Naive thymus-derived CD4-positive, alpha-beta T cell (primary cell): ENCODE measurements around the gene HOXA10. TPM values are rescaled to one million over a fixed set of nuclear protein-coding genes. Genes with fewer than 3 reads are reported as not detected.

ENCODE experiments used
- ATAC-seq: fragments of 150-1000 bp; cut with Tn5 transposase; 2 replicates; pipeline ENCODE4 v1.10.0; 2021; ENCODE audit warnings: mild to moderate bottlenecking, moderate library complexity
- CTCF ChIA-PET: fragments of 350-600 bp; sonication (Branson Sonifier 250); formaldehyde crosslinking; loops from one replicate; lab custom pipeline; 2021; ENCODE audit warnings: antibody characterized with exemption; lab: Charles Lee
- POLR2A ChIA-PET: fragments of 350-600 bp; sonication (Branson Sonifier 250); formaldehyde crosslinking; loops from one replicate; lab custom pipeline; 2021; ENCODE audit warnings: antibody characterized with exemption, inconsistent platforms; lab: Charles Lee
- DNase-seq, 9 donors: peaks; one replicate each; pipeline versions ENCODE4 v3.0.0 to v3.0.0-alpha.2; 2020 to 2022; ENCODE audit warnings: mixed read lengths in 1 of 9
- H3K27ac ChIP-seq: one replicate; pipeline ENCODE4 v1.7.0; 2013; ENCODE audit warnings: mild to moderate bottlenecking, low read depth, low read length, moderate library complexity
- H3K27me3 ChIP-seq, 2 donors: one replicate each; pipeline ENCODE4 v1.7.0; 2013; ENCODE audit warnings: low read length in 2 of 2, mild to moderate bottlenecking in 2 of 2, moderate library complexity in 2 of 2; ENCODE audit not compliant: control insufficient read depth in 2 of 2, insufficient read depth in 2 of 2
- H3K36me3 ChIP-seq, 3 experiments: 1 replicate in 2 of 3; 2 replicates in 1 of 3; pipeline ENCODE4 v1.7.0; 2013; ENCODE audit warnings: low read length in 3 of 3, mild to moderate bottlenecking in 3 of 3, moderate library complexity in 1 of 3; ENCODE audit not compliant: insufficient read depth in 3 of 3, control insufficient read depth in 2 of 3
- H3K4me1 ChIP-seq, 2 donors: one replicate each; pipeline ENCODE4 v1.7.0; 2013; ENCODE audit warnings: low read length in 2 of 2, mild to moderate bottlenecking in 2 of 2, moderate library complexity in 1 of 2; ENCODE audit not compliant: control insufficient read depth in 2 of 2, insufficient read depth in 2 of 2
- H3K4me3 ChIP-seq: 2 replicates; pipeline ENCODE4 v1.7.0; 2013; ENCODE audit warnings: mild to moderate bottlenecking, low read length
- H3K9me3 ChIP-seq, 3 experiments: 1 replicate in 2 of 3; 2 replicates in 1 of 3; pipeline ENCODE4 v1.7.0; 2013; ENCODE audit warnings: low read length in 3 of 3; ENCODE audit not compliant: control insufficient read depth in 2 of 3
- H3K27ac Mint-ChIP-seq, 9 donors: one replicate each; pipeline ENCODE4 v1.8.0; 2020 to 2022; ENCODE audit warnings: mixed read lengths in 9 of 9, mild to moderate bottlenecking in 8 of 9, moderate library complexity in 5 of 9, inconsistent platforms in 2 of 9
- H3K27me3 Mint-ChIP-seq, 5 donors: one replicate each; pipeline ENCODE4 v1.8.0; 2021 to 2022; ENCODE audit warnings: mixed read lengths in 5 of 5, mild to moderate bottlenecking in 1 of 5
- H3K36me3 Mint-ChIP-seq, 5 donors: one replicate each; pipeline ENCODE4 v1.8.0; 2020 to 2022; ENCODE audit warnings: mixed read lengths in 5 of 5, mild to moderate bottlenecking in 3 of 5, inconsistent platforms in 1 of 5
- H3K4me1 Mint-ChIP-seq, 7 donors: one replicate each; pipeline ENCODE4 v1.8.0; 2020 to 2022; ENCODE audit warnings: mixed read lengths in 7 of 7, mild to moderate bottlenecking in 3 of 7, inconsistent platforms in 1 of 7
- H3K4me3 Mint-ChIP-seq, 10 donors: one replicate each; pipeline ENCODE4 v1.8.0; 2020 to 2022; ENCODE audit warnings: mild to moderate bottlenecking in 10 of 10, mixed read lengths in 10 of 10, moderate library complexity in 6 of 10, inconsistent platforms in 2 of 10
- H3K9me3 Mint-ChIP-seq, 11 donors: one replicate each; pipeline ENCODE4 v1.8.0; 2020 to 2022; ENCODE audit warnings: mixed read lengths in 11 of 11, mild to moderate bottlenecking in 4 of 11, inconsistent platforms in 1 of 11, moderate library complexity in 1 of 11
- intact Hi-C, 2 donors: fragments of 100-400 bp; cut with micrococcal nuclease; formaldehyde crosslinking; loops; one replicate each; pipeline ENCODE4 v1.15.1; 2023
- polyA plus RNA-seq, 2 donors: library from polyadenylated mRNA; unstranded; fragments of 300-500 nt; fragmentation: Illumina TruSeq; gene quantifications; one replicate each; pipeline ENCODE4 v1.2.3, GENCODE V29; 2021
- total RNA-seq, 6 experiments: library from RNA in 5 of 6; stranded (reverse) in 5 of 6; gene quantifications; 1 replicate in 5 of 6; 2 replicates in 1 of 6; pipeline ENCODE4 v1.2.3 and lab custom pipeline; 2021 to 2026

Gene HOXA10
- total and polyA plus RNA-seq, 7 experiments from 2014 or later, result 0.66 TPM; not detected in 6

DNA sequence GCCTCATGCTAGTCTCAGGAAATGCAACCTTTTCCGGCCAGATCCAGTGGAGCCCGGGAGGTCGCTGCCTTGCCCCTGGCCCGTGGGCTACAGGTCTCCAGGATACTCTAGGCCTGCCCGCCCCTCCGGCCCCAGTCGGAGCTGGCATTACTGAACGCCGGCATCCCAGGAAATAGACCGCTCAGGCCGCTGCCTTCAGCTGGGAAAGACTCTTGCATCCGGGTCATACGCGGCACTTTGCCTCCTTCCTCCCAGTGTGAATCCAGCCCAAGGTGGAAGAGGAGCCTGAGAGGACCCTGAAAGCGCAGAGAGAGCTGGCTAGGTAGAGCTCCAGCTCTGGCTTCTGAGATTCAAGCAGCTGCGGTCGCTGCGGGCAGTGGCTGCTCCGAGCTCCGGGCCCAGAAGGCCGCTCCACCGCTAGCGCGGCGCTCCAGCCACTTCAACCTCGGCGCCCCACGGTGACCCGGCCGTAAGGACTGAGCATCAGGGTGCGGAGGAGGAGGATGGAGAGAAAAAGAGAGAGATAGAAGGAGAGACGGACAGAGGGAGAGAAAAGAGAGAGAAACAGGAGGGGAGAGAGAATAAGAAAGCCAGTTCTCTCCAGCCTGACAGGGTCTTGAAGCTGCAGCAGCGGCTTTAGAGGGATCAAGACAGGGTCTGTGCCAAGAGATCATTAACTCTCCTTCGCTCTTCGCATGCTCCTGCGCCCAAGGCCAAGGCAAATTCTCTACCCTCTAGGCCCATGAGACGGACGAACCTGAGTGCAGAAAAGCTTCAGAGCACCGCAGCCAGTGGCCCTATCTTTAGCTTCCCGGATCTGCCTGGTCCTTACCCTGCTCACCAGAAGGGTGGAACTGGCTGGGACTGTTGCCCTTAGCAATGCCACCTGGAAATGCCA lies 1.8 kb upstream of the HOXA10 start:
- DNase-seq (no peak), ATAC-seq (no peak)
- peaks cover 63 to 77% (median 69%) of the 10 kb centered on the region in 5 donors for H3K27me3 Mint-ChIP-seq
- CTCF ChIA-PET, result interaction anchor here (0.9 to 2.7 kb wide), 2 partner anchors 11 to 27 kb away, joined by 4 to 8 read pairs; no protein-coding TSS in a partner anchor
- intact Hi-C loops, result no loop called here
- H3K27ac ChIP-seq, result no peak overlapping the region
- H3K27me3 ChIP-seq, result peaks cover 23 to 62% of the 10 kb centered on the region in 2 donors
- peaks cover 16 to 29% (median 21%) of the 10 kb centered on the region in 7 donors for H3K4me1 Mint-ChIP-seq
- no peaks in the 10 kb centered on the region for H3K36me3 Mint-ChIP-seq
- H3K4me1 ChIP-seq, result peaks cover 16 to 20% of the 10 kb centered on the region in 2 donors
- POLR2A ChIA-PET, result no interaction called here
- peaks cover 0 to 9% (median 2%) of the 10 kb centered on the region in 11 donors for H3K9me3 Mint-ChIP-seq
- no peak overlapping the region for H3K4me3 Mint-ChIP-seq
- H3K36me3 ChIP-seq, result no peaks in the 10 kb centered on the region
- no peaks in the 10 kb centered on the region for H3K9me3 ChIP-seq
- no peak overlapping the region for H3K27ac Mint-ChIP-seq
- no peak overlapping the region for H3K4me3 ChIP-seq

DNA sequence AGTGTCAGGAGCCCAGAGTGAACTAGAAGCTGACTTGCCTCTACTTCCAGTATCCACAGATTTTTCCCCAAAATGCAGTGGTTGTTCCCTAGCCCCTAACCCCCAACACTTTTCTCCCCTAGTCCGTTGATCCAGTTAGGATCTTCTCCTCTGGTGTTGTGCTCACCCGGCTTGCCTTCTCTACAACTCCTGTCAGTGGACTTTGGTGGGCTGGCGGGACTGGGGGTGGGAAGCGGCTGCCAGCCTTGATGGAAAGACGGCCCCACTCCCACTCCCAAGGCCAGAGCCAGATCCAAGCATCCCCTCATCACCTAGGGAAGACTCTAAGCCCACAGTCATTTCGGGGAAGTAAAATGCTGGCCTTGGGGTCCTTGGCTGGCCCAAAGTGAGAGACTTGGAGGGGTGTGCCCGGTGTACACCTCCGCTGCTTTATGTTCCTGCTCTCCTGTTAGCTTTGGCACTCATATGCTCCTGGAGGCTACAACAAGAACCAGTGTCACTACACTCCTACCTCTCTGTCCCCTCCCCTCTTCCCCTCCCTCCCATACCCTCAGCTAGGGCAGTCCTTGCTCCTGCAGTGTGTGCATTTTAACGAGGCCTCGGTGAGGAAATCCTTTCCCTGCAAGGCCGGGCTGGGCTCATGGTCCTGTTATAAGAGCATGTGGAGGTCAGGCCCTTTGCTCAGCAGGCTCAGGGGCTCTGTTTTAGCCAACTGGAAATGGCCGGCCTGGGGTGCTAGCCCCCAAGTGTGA lies 930 bp upstream of the HOXA10 start:
- H3K4me3 ChIP-seq, result no peak overlapping the region
- Mint-ChIP-seq H3K4me3 (peak overlapping the region in 9 of 10 donors; percentile 14 to 75 (median 54)), H3K4me1 (peaks cover 13 to 34% (median 22%) of the 10 kb centered on the region in 7 donors), H3K27ac (peak overlapping the region in 3 of 9 donors; percentile 44 to 66 (median 57)), H3K36me3 (no peaks in the 10 kb centered on the region), H3K9me3 (peaks cover 0 to 13% (median 2%) of the 10 kb centered on the region in 11 donors), H3K27me3 (peaks cover 66 to 80% (median 74%) of the 10 kb centered on the region in 5 donors)
- H3K27me3 ChIP-seq, result peaks cover 29 to 62% of the 10 kb centered on the region in 2 donors
- ATAC-seq (no peak), DNase-seq (no peak)
- no peaks in the 10 kb centered on the region for H3K9me3 ChIP-seq
- no peaks in the 10 kb centered on the region for H3K36me3 ChIP-seq
- ChIA-PET CTCF (no interaction called here), POLR2A (interaction anchor here (1.1 kb wide), 1 partner anchor 24 kb away, joined by 4 read pairs; no protein-coding TSS in a partner anchor)
- intact Hi-C loops, result loop anchor here in 1 of 2 donors (1.0 to 5.0 kb wide), 2 partner anchors 9 to 973 kb away; partner anchors contain the start of genes CBX3 and HNRNPA2B1
- peaks cover 16 to 20% of the 10 kb centered on the region in 2 donors for H3K4me1 ChIP-seq
- no peak overlapping the region for H3K27ac ChIP-seq

DNA sequence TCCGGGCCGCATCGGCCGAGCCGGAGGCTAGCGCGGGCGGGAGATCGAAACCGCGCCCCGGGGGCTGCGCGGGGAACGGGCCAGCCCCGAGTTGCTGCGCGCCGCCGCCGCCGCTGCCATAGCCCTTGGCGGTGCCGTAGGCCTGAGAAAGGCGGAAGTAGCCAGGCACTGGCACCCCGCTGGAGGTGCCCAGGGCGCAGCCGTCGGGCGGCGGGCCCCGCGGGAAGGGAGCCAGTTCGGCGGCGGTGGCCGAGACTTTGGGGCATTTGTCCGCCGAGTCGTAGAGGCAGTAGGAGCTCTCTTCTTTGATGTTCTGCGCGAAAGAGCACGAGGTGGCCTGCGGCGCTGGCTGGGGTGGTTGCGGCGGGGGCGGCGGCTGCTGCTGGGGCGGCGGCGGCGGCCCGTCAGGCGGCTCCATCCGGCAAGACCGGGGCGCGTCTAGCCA lies 587 bp downstream of the HOXA10 start:
- CTCF ChIA-PET, result interaction anchor here (0.9 kb wide), 1 partner anchor 9 kb away, joined by 4 read pairs; no protein-coding TSS in a partner anchor
- ATAC-seq, result peak; percentile 81

DNA sequence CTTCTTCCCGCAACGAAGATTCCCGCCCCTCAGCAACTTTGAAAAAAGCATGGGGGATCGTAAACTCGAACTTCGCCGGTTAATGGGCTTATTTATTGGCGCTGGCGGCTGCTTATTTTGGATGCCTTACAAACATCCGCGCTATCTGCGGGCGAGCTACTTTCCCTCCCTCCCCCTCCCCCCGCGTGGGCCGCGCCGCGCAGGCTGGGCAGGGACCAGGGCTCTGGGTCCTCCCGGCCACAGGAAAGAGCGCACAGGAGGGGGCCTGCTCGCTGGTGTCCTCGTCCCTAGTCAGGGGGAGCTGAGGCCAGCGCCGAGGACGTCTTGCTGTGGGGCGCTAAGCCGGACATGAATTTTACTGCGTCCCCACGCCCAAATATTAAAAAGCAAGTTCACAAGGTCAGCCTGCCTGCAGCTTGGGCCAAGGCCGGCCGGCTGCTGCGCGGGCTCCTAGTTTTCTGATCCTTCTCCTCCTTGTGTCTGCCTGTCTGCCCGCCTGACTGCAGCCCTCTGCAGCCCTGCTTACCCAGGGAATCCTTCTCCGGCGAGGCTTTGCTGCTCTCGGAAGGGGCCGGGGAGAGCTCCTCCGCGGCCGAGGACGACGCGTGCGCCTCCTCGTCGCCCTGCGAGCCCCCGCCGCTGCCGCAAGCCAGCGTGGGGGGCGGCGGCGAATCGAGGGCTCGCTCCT lies 1.2 kb downstream of the HOXA10 start:
- H3K27ac Mint-ChIP-seq, result peak overlapping the region in 1 of 9 donors; percentile 86
- no peak overlapping the region for H3K27ac ChIP-seq
- H3K27me3 Mint-ChIP-seq, result peaks cover 59 to 69% (median 67%) of the 10 kb centered on the region in 5 donors
- ATAC-seq (peak; percentile 15), DNase-seq (peak in 2 of 9 donors; percentile 23 to 40)
- peaks cover 0 to 18% (median 2%) of the 10 kb centered on the region in 11 donors for H3K9me3 Mint-ChIP-seq
- ChIA-PET POLR2A (interaction anchor here (1.1 to 1.8 kb wide), 2 partner anchors 16 to 19 kb away, joined by 3 to 4 read pairs; partner anchors contain the start of gene HOXA7), CTCF (interaction anchor here (0.9 kb wide), 1 partner anchor 10 kb away, joined by 4 read pairs; no protein-coding TSS in a partner anchor)
- peak overlapping the region in 9 of 10 donors; percentile 23 to 79 (median 69) for H3K4me3 Mint-ChIP-seq
- H3K9me3 ChIP-seq, result no peaks in the 10 kb centered on the region
- peaks cover 0 to 5% (median 0%) of the 10 kb centered on the region in 5 donors for H3K36me3 Mint-ChIP-seq
- peaks cover 32 to 65% of the 10 kb centered on the region in 2 donors for H3K27me3 ChIP-seq
- peaks cover 16 to 25% of the 10 kb centered on the region in 2 donors for H3K4me1 ChIP-seq
- intact Hi-C loops, result loop anchor here (1.0 to 5.0 kb wide), 5 partner anchors 12 to 971 kb away; partner anchors contain the start of genes CBX3 (in 1 of the 2), HNRNPA2B1 (in 1 of the 2) and HOXA7 (in 1 of the 2)
- H3K36me3 ChIP-seq, result no peaks in the 10 kb centered on the region
- peak overlapping the region; percentile 36 for H3K4me3 ChIP-seq
- peaks cover 14 to 43% (median 23%) of the 10 kb centered on the region in 7 donors for H3K4me1 Mint-ChIP-seq

More for the DNA sequence above, 587 bp downstream of the HOXA10 start:
- Mint-ChIP-seq H3K27me3 (peaks cover 61 to 70% (median 67%) of the 10 kb centered on the region in 5 donors), H3K36me3 (peaks cover 0 to 4% (median 0%) of the 10 kb centered on the region in 5 donors), H3K9me3 (peaks cover 0 to 16% (median 2%) of the 10 kb centered on the region in 11 donors), H3K4me1 (peaks cover 13 to 38% (median 22%) of the 10 kb centered on the region in 7 donors), H3K4me3 (peak overlapping the region in 3 of 10 donors; percentile 49 to 79 (median 75)), H3K27ac (no peak overlapping the region)
- no peaks in the 10 kb centered on the region for H3K9me3 ChIP-seq
- intact Hi-C loops, result loop anchor here (1.0 to 5.0 kb wide), 5 partner anchors 12 to 971 kb away; partner anchors contain the start of genes CBX3 (in 1 of the 2), HNRNPA2B1 (in 1 of the 2) and HOXA7 (in 1 of the 2)
- H3K36me3 ChIP-seq, result no peaks in the 10 kb centered on the region
- H3K4me1 ChIP-seq, result peaks cover 16 to 21% of the 10 kb centered on the region in 2 donors
- peaks cover 27 to 59% of the 10 kb centered on the region in 2 donors for H3K27me3 ChIP-seq
- peak in 3 of 9 donors; percentile 47 to 51 (median 51) for DNase-seq
- no peak overlapping the region for H3K27ac ChIP-seq
- peak overlapping the region; percentile 36 for H3K4me3 ChIP-seq
- POLR2A ChIA-PET, result interaction anchor here (1.1 to 1.8 kb wide), 3 partner anchors 17 to 26 kb away, joined by 3 to 4 read pairs (median 4); partner anchors contain the start of gene HOXA7

DNA sequence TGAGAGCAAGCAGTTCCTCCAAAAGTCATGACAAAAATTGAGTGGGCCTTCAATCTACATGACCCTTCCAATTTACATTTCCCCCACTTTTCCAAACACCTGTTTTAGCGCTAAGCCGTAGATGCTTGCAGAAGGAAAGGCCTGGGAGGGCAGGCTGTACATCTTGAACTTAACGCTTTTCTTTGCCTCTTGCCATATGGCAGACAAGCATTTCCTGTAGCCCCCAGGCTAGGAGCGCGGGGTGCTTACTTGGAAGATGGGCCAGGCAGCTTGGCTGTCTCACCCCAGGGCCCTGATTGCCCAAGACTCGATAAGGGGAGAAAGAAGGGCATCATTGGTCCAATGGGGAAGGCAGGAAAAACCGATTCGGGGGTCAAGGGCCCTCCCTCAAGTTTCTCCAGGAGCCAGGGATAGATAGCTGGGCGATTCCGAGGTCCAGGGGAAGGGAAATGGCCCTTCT lies 1.8 kb downstream of the HOXA10 start:
- Histone ChIP-seq H3K4me1 (peaks cover 16 to 25% of the 10 kb centered on the region in 2 donors), H3K27ac (no peak overlapping the region), H3K36me3 (no peaks in the 10 kb centered on the region), H3K27me3 (peaks cover 38 to 71% of the 10 kb centered on the region in 2 donors), H3K4me3 (no peak overlapping the region), H3K9me3 (no peaks in the 10 kb centered on the region)
- POLR2A ChIA-PET, result interaction anchor here (1.1 to 1.8 kb wide), 2 partner anchors 16 to 18 kb away, joined by 3 to 4 read pairs; partner anchors contain the start of gene HOXA7
- Mint-ChIP-seq H3K4me1 (peaks cover 14 to 50% (median 23%) of the 10 kb centered on the region in 7 donors), H3K36me3 (peaks cover 0 to 5% (median 0%) of the 10 kb centered on the region in 5 donors), H3K27me3 (peaks cover 60 to 69% (median 68%) of the 10 kb centered on the region in 5 donors), H3K27ac (peak overlapping the region in 5 of 9 donors; percentile 70 to 86 (median 75)), H3K4me3 (peak overlapping the region; percentile 39 to 79 (median 69)), H3K9me3 (peaks cover 0 to 21% (median 2%) of the 10 kb centered on the region in 11 donors)
- DNase-seq (peak in 2 of 9 donors; percentile 23 to 26), ATAC-seq (no peak)
- intact Hi-C loops, result loop anchor here (2.0 to 5.0 kb wide), 4 partner anchors 14 to 970 kb away; partner anchors contain the start of genes CBX3 (in 1 of the 2), HNRNPA2B1 (in 1 of the 2) and HOXA7 (in 1 of the 2)
- CTCF ChIA-PET, result no interaction called here
